Chondrocyte (in vitro differentiated cells): ENCODE results near the gene RBM33. TPM values are rescaled to one million over a fixed set of nuclear protein-coding genes. Genes with fewer than 3 reads are reported as not detected.

ENCODE experiments used
- DNase-seq: peaks from one replicate; pipeline ENCODE4 v3.0.0; 2021; ENCODE audit warnings: mixed read lengths, low spot score
- H3K27ac Mint-ChIP-seq: one replicate; pipeline ENCODE4 v1.8.0; 2021; ENCODE audit warnings: mild to moderate bottlenecking, moderate library complexity, mixed read lengths; ENCODE audit not compliant: unreplicated experiment
- H3K27me3 Mint-ChIP-seq: 2 replicates; pipeline ENCODE4 v1.8.0; 2021; ENCODE audit warnings: low read depth, mixed read lengths
- H3K36me3 Mint-ChIP-seq: 2 replicates; pipeline ENCODE4 v1.8.0; 2021; ENCODE audit warnings: low read depth, mixed read lengths
- H3K4me1 Mint-ChIP-seq: 2 replicates; pipeline ENCODE4 v1.8.0; 2021; ENCODE audit warnings: low read depth, mild to moderate bottlenecking, mixed read lengths
- H3K4me3 Mint-ChIP-seq: one replicate; pipeline ENCODE4 v1.8.0; 2021; ENCODE audit warnings: mild to moderate bottlenecking, moderate library complexity, mixed read lengths; ENCODE audit not compliant: unreplicated experiment
- H3K9me3 Mint-ChIP-seq: 2 replicates; pipeline ENCODE4 v1.8.0; 2021; ENCODE audit warnings: low read depth, mixed read lengths
- CTCF ChIP-seq: fragments of 200-600 bp; sonication (generic); IDR thresholded peaks from 2 replicates; pipeline ENCODE4 v1.5.0; 2021; ENCODE audit warnings: antibody characterized with exemption, mild to moderate bottlenecking, moderate library complexity
- total RNA-seq: library from RNA; stranded (reverse); gene quantifications from 3 replicates; pipeline ENCODE4 v1.2.1, GENCODE V29; 2021

Gene RBM33
- total RNA-seq, 1 donor from 2014 or later, result 43.8 TPM

GRCh38 chr7:155798673-155799439, 154.4 kb downstream of the RBM33 start:
- peaks cover 27% of the 10 kb centered on the region for H3K27me3 Mint-ChIP-seq
- H3K4me3 Mint-ChIP-seq, result no peak overlapping the region
- no peaks in the 10 kb centered on the region for H3K9me3 Mint-ChIP-seq
- no peaks in the 10 kb centered on the region for H3K36me3 Mint-ChIP-seq
- no peak for TF ChIP-seq CTCF
- DNase-seq, result peak; percentile 56
- H3K27ac Mint-ChIP-seq, result no peak overlapping the region
- peaks cover 6% of the 10 kb centered on the region for H3K4me1 Mint-ChIP-seq

DNA sequence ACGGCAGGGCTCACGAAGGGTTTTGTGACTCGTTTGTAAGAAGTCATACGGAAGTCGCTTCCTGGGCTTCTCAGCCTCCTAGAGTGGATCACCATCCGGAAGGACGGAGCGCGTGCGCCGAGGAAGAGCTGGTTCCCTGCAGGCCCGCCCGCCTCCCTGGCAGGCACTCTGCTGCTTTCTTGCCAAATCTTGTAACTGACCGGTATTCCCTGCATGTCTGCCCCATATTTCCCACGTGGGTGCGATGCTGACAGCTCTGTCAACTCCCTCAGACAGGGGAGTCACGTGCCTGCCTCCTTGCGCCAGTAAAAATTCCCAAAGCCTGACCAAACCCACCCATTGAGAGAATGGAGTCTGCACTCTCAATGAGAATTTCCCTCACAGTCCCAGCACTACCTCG, 155.1 kb downstream of the RBM33 start:
- Mint-ChIP-seq H3K27me3 (peaks cover 27% of the 10 kb centered on the region), H3K36me3 (no peaks in the 10 kb centered on the region), H3K4me1 (peaks cover 10% of the 10 kb centered on the region), H3K27ac (no peak overlapping the region), H3K9me3 (no peaks in the 10 kb centered on the region), H3K4me3 (no peak overlapping the region)
- peak; percentile 78 for DNase-seq
- no peak for TF ChIP-seq CTCF

DNA sequence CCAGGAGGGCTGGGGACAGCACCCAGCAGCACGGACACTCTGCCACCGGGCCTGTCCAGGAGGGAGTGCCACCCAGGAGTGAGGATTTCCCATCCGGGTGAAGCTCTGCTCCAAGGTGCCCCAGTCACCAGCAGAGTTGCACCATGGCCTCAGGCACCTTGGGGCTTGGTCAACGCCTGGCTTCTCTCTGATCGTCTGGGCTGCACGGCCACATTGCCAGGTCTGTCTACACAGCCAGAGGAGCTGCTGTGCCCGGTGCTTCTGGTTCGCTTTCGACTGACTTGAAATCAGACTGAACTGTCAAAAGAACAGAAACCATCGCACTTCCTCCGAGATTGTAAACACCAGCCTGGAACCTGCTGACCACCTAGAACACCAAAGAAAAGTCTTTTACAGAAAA, 155.8 kb downstream of the RBM33 start:
- Mint-ChIP-seq H3K4me3 (no peak overlapping the region), H3K27me3 (peaks cover 27% of the 10 kb centered on the region), H3K9me3 (no peaks in the 10 kb centered on the region), H3K36me3 (no peaks in the 10 kb centered on the region), H3K27ac (no peak overlapping the region), H3K4me1 (peaks cover 10% of the 10 kb centered on the region)
- no peak for TF ChIP-seq CTCF
- peak; percentile 79 for DNase-seq

DNA sequence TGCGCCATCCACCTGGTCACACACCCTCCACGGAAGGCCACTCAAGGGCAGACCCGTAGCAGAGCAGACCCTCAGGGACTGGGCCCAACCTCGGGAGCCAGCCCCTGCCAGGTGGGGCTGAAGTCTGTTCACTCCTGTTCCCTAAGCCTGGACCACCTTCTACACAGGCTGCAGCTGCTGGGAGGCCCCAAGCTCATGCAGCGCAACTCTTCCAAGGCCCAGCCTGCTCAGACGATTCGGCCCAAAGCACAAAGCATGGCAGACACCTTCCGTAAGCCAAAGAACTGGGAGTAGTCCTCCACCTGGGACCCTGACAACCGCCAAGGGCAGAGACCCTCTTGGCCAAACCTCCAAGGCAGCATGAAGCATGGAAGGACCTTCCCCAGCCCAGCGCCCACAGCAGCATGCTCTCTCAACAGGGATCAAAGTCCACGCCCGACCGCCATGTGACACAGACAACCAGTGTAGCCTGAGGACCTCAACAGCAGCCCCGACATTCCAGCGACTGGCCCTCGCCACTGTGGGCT, 156.3 kb downstream of the RBM33 start:
- peaks cover 24% of the 10 kb centered on the region for H3K27me3 Mint-ChIP-seq

GRCh38 chr7:155802291-155802690, 157.8 kb downstream of the RBM33 start:
- Mint-ChIP-seq H3K4me3 (no peak overlapping the region), H3K27ac (no peak overlapping the region), H3K4me1 (peaks cover 10% of the 10 kb centered on the region), H3K27me3 (peaks cover 25% of the 10 kb centered on the region), H3K9me3 (no peaks in the 10 kb centered on the region), H3K36me3 (no peaks in the 10 kb centered on the region)
- TF ChIP-seq CTCF, result no peak
- peak; percentile 14 for DNase-seq

More for the DNA sequence above, 156.3 kb downstream of the RBM33 start:
- no peak overlapping the region for H3K4me3 Mint-ChIP-seq
- DNase-seq, result peak; percentile 85
- peaks cover 10% of the 10 kb centered on the region for H3K4me1 Mint-ChIP-seq
- no peak for TF ChIP-seq CTCF
- no peaks in the 10 kb centered on the region for H3K36me3 Mint-ChIP-seq
- no peaks in the 10 kb centered on the region for H3K9me3 Mint-ChIP-seq
- H3K27ac Mint-ChIP-seq, result no peak overlapping the region
